Lung (tissue), 12 donors: ENCODE data around the gene GPC5. TPM values are rescaled to one million over a fixed set of nuclear protein-coding genes. Genes with fewer than 3 reads are reported as not detected.

Source experiments
- ATAC-seq: fragments of 200-7000 bp; cut with Tn5 transposase; one replicate; pipeline ENCODE4 v1.9.1; 2020; ENCODE audit warnings: moderate number of reproducible peaks; ENCODE audit not compliant: insufficient read depth, low FRiP score
- DNase-seq, 3 donors: peaks; one replicate each; pipeline ENCODE4 v3.0.0-alpha.2; 2013 to 2017
- H3K27ac ChIP-seq, 2 donors: one replicate each; pipeline ENCODE4 v1.5.1; 2013; ENCODE audit warnings: mild to moderate bottlenecking in 2 of 2, moderate library complexity in 2 of 2, control low read depth in 1 of 2, inconsistent platforms in 1 of 2, low read depth in 1 of 2, low read length in 1 of 2
- H3K27me3 ChIP-seq, 3 donors: one replicate each; pipeline ENCODE4 v1.5.1; 2013; ENCODE audit warnings: low read length in 2 of 3; ENCODE audit not compliant: control insufficient read depth in 3 of 3, insufficient read depth in 3 of 3
- H3K36me3 ChIP-seq, 4 donors: one replicate each; pipeline ENCODE4 v1.5.1; 2013; ENCODE audit warnings: low read length in 4 of 4, mild to moderate bottlenecking in 1 of 4, moderate library complexity in 1 of 4; ENCODE audit not compliant: control insufficient read depth in 4 of 4, insufficient read depth in 4 of 4
- H3K4me1 ChIP-seq, 5 donors: one replicate each; pipeline ENCODE4 v1.5.1; 2013; ENCODE audit warnings: low read length in 5 of 5, mild to moderate bottlenecking in 2 of 5, moderate library complexity in 1 of 5; ENCODE audit not compliant: control insufficient read depth in 5 of 5, insufficient read depth in 5 of 5
- H3K4me3 ChIP-seq: one replicate; pipeline ENCODE4 v1.5.1; 2013; ENCODE audit warnings: mild to moderate bottlenecking, control low read depth, moderate library complexity
- H3K9ac ChIP-seq, 2 donors: one replicate each; pipeline ENCODE4 v1.5.1; 2013; ENCODE audit warnings: low read length in 2 of 2, control low read depth in 1 of 2; ENCODE audit not compliant: insufficient read depth in 1 of 2
- H3K9me3 ChIP-seq, 4 donors: one replicate each; pipeline ENCODE4 v1.5.1; 2013; ENCODE audit warnings: low read length in 3 of 4, mild to moderate bottlenecking in 1 of 4, moderate library complexity in 1 of 4; ENCODE audit not compliant: control insufficient read depth in 4 of 4, insufficient read depth in 3 of 4
- WGBS, 2 donors: extraction: QIAGEN DNeasy Blood & Tissue Kit; methylation state at CpG; one replicate each; pipeline ENCODE4 v1.1.7; 2013; 5-methylcytosine and 5-hydroxymethylcytosine counted together
- polyA plus RNA-seq, 2 donors: library from polyadenylated mRNA; stranded (reverse); fragments of 200-250 nt; gene quantifications; one replicate each; pipeline ENCODE4 v1.2.1, GENCODE V29; 2013
- total RNA-seq, 2 donors: library from RNA; depleted of rRNA in 1 of 2; stranded (reverse); fragments of >200 nt in 1 of 2; gene quantifications; one replicate each; pipeline ENCODE4 v1.2.1, GENCODE V29; 2014 to 2021
- TF ChIP-seq, protein P1 (sequence below): IDR thresholded peaks from 2 replicates; pipeline ENCODE4 v1.5.1; 2012; ENCODE audit warnings: mild to moderate bottlenecking; ENCODE audit errors: control extremely low read depth, extremely low read depth
- donor health status: control.
- donor health status: control.
- donor health status: Bipolar disorder and iron deficiency.
- donor health status: healthy.
- donor health status: DM: yes; HTN: yes; CAD: no.

GPC5 gene
- total and polyA plus RNA-seq, 4 donors, result 0.55 to 37.3 (median 4.4) TPM

DNA sequence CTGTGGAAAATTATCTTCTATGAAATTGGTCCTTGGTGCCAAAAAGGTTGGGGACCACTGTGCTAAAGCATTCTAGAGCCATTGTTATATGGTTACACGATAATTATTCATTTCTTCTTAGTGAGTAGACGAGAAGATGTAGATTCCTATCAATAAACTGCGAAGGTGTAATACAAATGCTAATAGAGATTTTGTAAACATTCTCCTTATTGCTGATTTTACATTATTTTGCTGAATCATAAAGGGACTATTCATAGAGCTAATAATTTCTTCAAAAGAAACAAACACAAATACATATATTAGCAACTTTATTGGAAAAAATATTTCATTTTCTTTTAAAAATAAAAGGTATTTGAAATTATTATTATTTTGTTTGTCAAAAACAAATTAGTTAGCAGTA lies 1005.2 kb downstream of the GPC5 start:
- TF ChIP-seq, protein P1, sequence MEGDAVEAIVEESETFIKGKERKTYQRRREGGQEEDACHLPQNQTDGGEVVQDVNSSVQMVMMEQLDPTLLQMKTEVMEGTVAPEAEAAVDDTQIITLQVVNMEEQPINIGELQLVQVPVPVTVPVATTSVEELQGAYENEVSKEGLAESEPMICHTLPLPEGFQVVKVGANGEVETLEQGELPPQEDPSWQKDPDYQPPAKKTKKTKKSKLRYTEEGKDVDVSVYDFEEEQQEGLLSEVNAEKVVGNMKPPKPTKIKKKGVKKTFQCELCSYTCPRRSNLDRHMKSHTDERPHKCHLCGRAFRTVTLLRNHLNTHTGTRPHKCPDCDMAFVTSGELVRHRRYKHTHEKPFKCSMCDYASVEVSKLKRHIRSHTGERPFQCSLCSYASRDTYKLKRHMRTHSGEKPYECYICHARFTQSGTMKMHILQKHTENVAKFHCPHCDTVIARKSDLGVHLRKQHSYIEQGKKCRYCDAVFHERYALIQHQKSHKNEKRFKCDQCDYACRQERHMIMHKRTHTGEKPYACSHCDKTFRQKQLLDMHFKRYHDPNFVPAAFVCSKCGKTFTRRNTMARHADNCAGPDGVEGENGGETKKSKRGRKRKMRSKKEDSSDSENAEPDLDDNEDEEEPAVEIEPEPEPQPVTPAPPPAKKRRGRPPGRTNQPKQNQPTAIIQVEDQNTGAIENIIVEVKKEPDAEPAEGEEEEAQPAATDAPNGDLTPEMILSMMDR, result no peak
- Histone ChIP-seq H3K27me3 (no peaks in the 10 kb centered on the region), H3K4me1 (no peaks in the 10 kb centered on the region), H3K4me3 (no peak overlapping the region), H3K9me3 (no peaks in the 10 kb centered on the region), H3K9ac (no peak overlapping the region), H3K36me3 (no peaks in the 10 kb centered on the region), H3K27ac (no peak overlapping the region)
- 88 to 91% methylated on average over 3 of the region's 3 CpGs for WGBS, 2 donors
- DNase-seq (no peak), ATAC-seq (no peak)

DNA sequence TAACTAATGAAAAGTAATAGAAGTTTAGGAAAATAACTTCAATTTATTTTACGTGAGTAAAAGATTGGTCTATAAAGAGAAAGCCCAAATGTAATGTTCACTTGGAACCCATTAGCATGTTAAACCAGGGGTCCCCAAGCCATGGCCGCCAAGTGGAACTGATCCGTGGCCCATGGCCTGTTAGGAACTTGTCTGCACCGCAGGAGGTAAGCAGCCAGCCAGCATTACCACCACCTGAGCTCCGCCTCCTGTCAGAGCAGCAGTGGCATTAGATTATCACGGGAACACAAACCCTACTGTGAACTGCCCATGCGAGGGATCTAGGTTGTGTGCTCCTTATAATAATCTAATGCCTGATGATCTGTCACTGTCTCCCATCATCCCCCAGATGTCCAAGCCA lies 1009.4 kb downstream of the GPC5 start:
- Histone ChIP-seq H3K4me3 (no peak overlapping the region), H3K36me3 (no peaks in the 10 kb centered on the region), H3K4me1 (peaks cover 0 to 9% (median 0%) of the 10 kb centered on the region in 5 donors), H3K9ac (no peak overlapping the region), H3K9me3 (no peaks in the 10 kb centered on the region), H3K27me3 (no peaks in the 10 kb centered on the region), H3K27ac (no peak overlapping the region)
- WGBS, 2 donors, result 90 to 91% methylated on average over 7 of the region's 7 CpGs
- no peak for ATAC-seq
- TF ChIP-seq, protein P1, result no peak
- DNase-seq, result no peak

DNA sequence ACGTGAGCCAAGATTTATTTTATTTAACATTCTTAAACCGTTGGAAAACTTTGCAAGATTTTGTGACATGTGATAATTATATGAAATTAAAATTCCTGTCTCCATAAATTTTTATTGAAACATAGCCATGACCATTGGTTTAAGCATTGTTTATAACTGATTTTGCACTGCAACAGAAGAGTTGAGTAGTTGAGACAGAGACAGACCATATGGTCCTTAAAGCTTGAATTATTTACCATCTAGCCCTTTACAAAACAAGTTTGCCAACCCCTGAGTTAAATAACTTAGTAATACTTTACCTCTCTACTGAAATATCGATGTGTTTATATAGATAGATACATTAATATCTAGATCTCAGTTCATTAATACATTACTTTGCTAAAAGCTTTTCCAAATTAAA lies 1014.1 kb downstream of the GPC5 start:
- H3K4me3 ChIP-seq, result no peak overlapping the region
- no peaks in the 10 kb centered on the region for H3K27me3 ChIP-seq
- WGBS, 2 donors, result 67 to 74% methylated on average over 3 of the region's 3 CpGs
- ATAC-seq (no peak), DNase-seq (peak in 2 of 3 donors; percentile 94 to 96)
- TF ChIP-seq, protein P1, result no peak
- H3K9me3 ChIP-seq, result peaks cover 0 to 2% (median 0%) of the 10 kb centered on the region in 4 donors
- no peak overlapping the region for H3K9ac ChIP-seq
- H3K36me3 ChIP-seq, result no peaks in the 10 kb centered on the region
- no peak overlapping the region for H3K27ac ChIP-seq
- H3K4me1 ChIP-seq, result peaks cover 0 to 20% (median 0%) of the 10 kb centered on the region in 5 donors

DNA sequence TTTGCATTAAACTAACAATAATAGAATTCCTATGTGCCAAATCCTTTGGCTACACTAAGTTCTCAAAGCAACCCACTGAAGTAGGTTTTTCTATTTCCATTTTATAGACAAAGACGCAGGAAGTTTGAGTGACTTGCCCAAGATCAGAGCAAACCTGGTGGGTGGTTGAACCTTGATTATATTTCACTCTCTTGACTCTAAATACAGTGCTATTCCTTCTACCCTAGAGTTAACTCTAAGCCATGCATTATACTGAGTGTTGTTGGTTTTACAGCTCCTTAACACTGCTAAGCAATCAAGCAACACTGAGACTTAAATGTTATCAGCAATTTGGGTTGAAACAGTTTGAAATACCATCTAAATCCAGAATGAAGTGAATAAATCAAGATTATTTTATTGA lies 1014.6 kb downstream of the GPC5 start:
- no peak overlapping the region for H3K4me3 ChIP-seq
- peaks cover 0 to 2% (median 0%) of the 10 kb centered on the region in 4 donors for H3K9me3 ChIP-seq
- H3K4me1 ChIP-seq, result peaks cover 0 to 20% (median 0%) of the 10 kb centered on the region in 5 donors
- H3K27me3 ChIP-seq, result no peaks in the 10 kb centered on the region
- WGBS, 2 donors, result 55 to 69% methylated on average over 1 of the region's 1 CpG
- DNase-seq, result peak in 2 of 3 donors; percentile 72 to 79
- TF ChIP-seq, protein P1, result no peak
- no peak for ATAC-seq
- no peaks in the 10 kb centered on the region for H3K36me3 ChIP-seq
- no peak overlapping the region for H3K9ac ChIP-seq
- no peak overlapping the region for H3K27ac ChIP-seq
